IPS-NIHi11 (cell line): ENCODE measurements around the gene NLRP12.
"Not testable (repeated sequence)": the region's sequence is repeated elsewhere in the genome, so short reads cannot be mapped to it uniquely, and the experiment has no call there.

Source experiments
- DNase-seq: peaks from one replicate; pipeline ENCODE4 v3.0.0; 2012; ENCODE audit warnings: mixed read lengths, low spot score

NLRP12 gene

GRCh38 chr19:53828531-53828930 is 4.4 kb upstream of the NLRP12 start:
- no peak for DNase-seq

GRCh38 chr19:53826876-53827275 is 2.8 kb upstream of the NLRP12 start:
- DNase-seq, result no peak

GRCh38 chr19:53823380-53824120 is 564 bp downstream of the NLRP12 start:
- DNase-seq, result no peak

- no peak for DNase-seq
Observed at GRCh38 chr19:53819861-53820260, 4.3 kb downstream of the NLRP12 start.

- no peak for DNase-seq
Observed at GRCh38 chr19:53818756-53819155, 5.4 kb downstream of the NLRP12 start.

GRCh38 chr19:53813996-53814395 is 10.1 kb downstream of the NLRP12 start:
- no peak for DNase-seq

GRCh38 chr19:53812335-53812734 is 11.8 kb downstream of the NLRP12 start:
- DNase-seq, result peak; percentile 49

- DNase-seq, result no peak
Observed at GRCh38 chr19:53810891-53811290, 13.2 kb downstream of the NLRP12 start.

- no peak for DNase-seq
Observed at GRCh38 chr19:53810187-53810546, 13.9 kb downstream of the NLRP12 start.

GRCh38 chr19:53809518-53810186 is 14.5 kb downstream of the NLRP12 start:
- DNase-seq, result peak; percentile 77

- peak; percentile 40 for DNase-seq
Observed at GRCh38 chr19:53808710-53809125, 15.4 kb downstream of the NLRP12 start.

- DNase-seq, result no peak
Observed at GRCh38 chr19:53801257-53801656, 22.9 kb downstream of the NLRP12 start.

GRCh38 chr19:53795019-53795418 is 29.1 kb downstream of the NLRP12 start:
- DNase-seq, result no peak

- peak; percentile 89 for DNase-seq
Observed at GRCh38 chr19:53792721-53793433, 31.2 kb downstream of the NLRP12 start.

- no peak for DNase-seq
Observed at GRCh38 chr19:53789708-53790678, 34.1 kb downstream of the NLRP12 start.

GRCh38 chr19:53787266-53787665 is 36.8 kb downstream of the NLRP12 start:
- no peak for DNase-seq

- DNase-seq, result no peak
Observed at GRCh38 chr19:53786744-53787143, 37.4 kb downstream of the NLRP12 start.

- no peak for DNase-seq
Observed at GRCh38 chr19:53785196-53785889, 38.8 kb downstream of the NLRP12 start.

- peak; percentile 57 for DNase-seq
Observed at GRCh38 chr19:53782698-53783097, 41.4 kb downstream of the NLRP12 start.

GRCh38 chr19:53781332-53781731 is 42.8 kb downstream of the NLRP12 start:
- not testable (repeated sequence) for DNase-seq

GRCh38 chr19:53780506-53780905 is 43.6 kb downstream of the NLRP12 start:
- DNase-seq, result no peak
